NB4 (cell line): ENCODE results near the gene CCDC51.

Source experiments
- DNase-seq: peaks from one replicate; pipeline ENCODE4 v3.0.0; 2010; ENCODE audit warnings: low read depth
- H3K4me3 ChIP-seq: one replicate; pipeline ENCODE4 v1.5.1; 2011; ENCODE audit warnings: mild to moderate bottlenecking, low read depth, low read length, moderate library complexity
- MYC ChIP-seq: IDR thresholded peaks from 2 replicates; pipeline ENCODE4 v1.6.1; 2011; ENCODE audit warnings: low read depth, low read length
- POLR2A ChIP-seq: IDR thresholded peaks from 2 replicates; pipeline ENCODE4 v1.6.1; 2011; ENCODE audit warnings: mild to moderate bottlenecking; ENCODE audit not compliant: insufficient read length; ENCODE audit errors: extremely low read depth
- TF ChIP-seq, protein P1 (sequence below): IDR thresholded peaks from 2 replicates; pipeline ENCODE4 v1.6.1; 2011; ENCODE audit warnings: low read depth, low read length
- TF ChIP-seq, protein P2 (sequence below): IDR thresholded peaks from one replicate; pipeline ENCODE4 v1.5.1; 2012; ENCODE audit warnings: low read depth, low read length

CCDC51 gene

DNA sequence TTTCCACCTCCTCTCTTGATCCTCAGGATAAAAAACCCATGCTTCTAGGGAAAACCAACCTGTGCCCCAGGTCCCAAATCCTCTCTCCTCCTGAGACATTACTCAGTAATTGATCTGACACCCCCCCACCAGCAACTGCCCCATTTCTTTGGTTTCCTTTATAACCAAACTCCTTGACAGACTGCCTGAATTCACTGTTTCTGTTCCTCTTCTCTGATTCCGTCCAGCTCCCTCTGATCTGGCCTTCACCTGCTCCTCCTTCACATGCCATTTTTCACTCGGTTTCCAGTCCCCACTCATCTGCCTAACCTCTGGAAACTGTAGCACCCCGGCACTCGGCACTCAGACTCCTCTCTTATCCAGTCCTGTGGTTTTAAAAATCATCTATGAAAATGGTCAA, 2.1 kb downstream of the CCDC51 start:
- no peak for DNase-seq
- no peak overlapping the region for H3K4me3 ChIP-seq
- TF ChIP-seq MYC (no peak), POLR2A (no peak)
- TF ChIP-seq, protein P1, sequence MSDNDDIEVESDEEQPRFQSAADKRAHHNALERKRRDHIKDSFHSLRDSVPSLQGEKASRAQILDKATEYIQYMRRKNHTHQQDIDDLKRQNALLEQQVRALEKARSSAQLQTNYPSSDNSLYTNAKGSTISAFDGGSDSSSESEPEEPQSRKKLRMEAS = no peak
- TF ChIP-seq, protein P2, sequence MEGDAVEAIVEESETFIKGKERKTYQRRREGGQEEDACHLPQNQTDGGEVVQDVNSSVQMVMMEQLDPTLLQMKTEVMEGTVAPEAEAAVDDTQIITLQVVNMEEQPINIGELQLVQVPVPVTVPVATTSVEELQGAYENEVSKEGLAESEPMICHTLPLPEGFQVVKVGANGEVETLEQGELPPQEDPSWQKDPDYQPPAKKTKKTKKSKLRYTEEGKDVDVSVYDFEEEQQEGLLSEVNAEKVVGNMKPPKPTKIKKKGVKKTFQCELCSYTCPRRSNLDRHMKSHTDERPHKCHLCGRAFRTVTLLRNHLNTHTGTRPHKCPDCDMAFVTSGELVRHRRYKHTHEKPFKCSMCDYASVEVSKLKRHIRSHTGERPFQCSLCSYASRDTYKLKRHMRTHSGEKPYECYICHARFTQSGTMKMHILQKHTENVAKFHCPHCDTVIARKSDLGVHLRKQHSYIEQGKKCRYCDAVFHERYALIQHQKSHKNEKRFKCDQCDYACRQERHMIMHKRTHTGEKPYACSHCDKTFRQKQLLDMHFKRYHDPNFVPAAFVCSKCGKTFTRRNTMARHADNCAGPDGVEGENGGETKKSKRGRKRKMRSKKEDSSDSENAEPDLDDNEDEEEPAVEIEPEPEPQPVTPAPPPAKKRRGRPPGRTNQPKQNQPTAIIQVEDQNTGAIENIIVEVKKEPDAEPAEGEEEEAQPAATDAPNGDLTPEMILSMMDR = no peak

DNA sequence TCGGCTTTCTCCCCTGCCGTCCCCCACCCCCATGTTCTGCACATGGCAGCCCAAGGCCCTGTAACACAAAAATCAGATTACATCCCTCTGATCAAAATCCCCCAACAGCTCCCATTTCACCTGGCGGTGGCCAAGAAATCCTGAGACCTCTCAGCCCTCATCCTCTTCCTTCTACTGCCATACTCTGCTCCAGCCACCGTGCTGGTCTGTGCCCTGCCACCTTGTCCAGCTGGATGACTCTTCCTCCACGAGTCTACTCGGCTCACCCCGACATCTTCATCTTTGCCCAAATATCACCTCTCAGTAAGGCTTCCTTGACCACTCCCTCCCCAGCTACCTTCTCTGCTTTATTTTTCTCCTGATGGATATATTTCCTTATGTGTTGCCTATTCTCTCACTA, 3.1 kb downstream of the CCDC51 start:
- TF ChIP-seq MYC (no peak), POLR2A (no peak)
- TF ChIP-seq, protein P2 = no peak
- no peak overlapping the region for H3K4me3 ChIP-seq
- DNase-seq = no peak

DNA sequence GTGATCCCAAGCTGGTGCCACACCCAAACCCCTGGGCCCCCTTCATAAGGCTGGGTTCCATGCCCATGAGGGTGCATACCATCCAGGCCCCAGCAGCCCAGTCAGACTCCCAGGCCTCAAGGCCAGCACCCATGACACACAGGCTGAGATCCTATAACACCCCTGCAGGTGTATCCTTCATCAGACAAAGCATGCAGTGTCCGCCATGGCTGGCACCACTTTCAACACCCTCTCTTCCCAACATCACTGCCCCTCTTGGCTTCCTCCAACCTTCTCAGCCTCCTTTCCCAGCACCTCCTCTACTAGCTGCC, 3.5 kb downstream of the CCDC51 start:
- no peak overlapping the region for H3K4me3 ChIP-seq
- TF ChIP-seq, protein P1 = no peak
- TF ChIP-seq, protein P2 = no peak
- TF ChIP-seq MYC (no peak), POLR2A (no peak)
- DNase-seq = no peak

DNA sequence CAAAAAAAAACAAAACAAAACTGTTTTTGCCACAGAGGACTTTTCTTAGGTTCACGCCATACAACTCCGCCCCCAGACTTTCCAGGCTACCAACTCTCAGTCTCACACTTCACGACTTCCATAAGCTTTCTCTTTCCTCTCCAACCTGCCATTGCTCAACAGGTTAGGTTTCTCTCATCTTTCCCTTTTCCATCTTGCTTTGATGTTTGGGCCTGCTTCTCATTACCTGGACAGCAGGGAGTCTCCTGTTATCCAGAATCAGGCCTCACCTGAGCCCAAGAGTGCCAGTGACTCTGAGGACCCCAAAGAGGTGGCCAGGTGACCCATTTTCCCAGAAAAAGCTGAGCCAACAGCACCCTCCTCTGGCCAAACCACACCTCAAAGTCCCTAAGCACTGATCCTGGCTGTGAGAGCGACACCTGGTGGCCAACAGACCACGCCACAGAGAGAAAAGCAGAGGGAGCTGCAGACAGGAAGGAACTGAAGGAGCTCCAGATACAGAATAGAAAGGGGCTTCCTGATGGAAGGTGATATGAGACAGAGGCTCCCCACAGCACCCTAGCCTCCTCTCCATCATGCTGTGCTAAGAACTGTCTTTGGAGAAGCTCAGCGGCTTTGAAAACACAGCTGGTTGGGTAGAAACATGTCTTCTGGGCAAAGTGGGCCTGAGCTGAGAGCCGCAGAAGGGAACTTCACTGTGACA, 4.0 kb downstream of the CCDC51 start:
- DNase-seq = peak; percentile 85
- H3K4me3 ChIP-seq = no peak overlapping the region
- TF ChIP-seq, protein P1 = peak; percentile 59
- TF ChIP-seq MYC (peak; percentile 38; the same call in 1 of the 2 replicates), POLR2A (no peak)
- TF ChIP-seq, protein P2 = peak; percentile 99

DNA sequence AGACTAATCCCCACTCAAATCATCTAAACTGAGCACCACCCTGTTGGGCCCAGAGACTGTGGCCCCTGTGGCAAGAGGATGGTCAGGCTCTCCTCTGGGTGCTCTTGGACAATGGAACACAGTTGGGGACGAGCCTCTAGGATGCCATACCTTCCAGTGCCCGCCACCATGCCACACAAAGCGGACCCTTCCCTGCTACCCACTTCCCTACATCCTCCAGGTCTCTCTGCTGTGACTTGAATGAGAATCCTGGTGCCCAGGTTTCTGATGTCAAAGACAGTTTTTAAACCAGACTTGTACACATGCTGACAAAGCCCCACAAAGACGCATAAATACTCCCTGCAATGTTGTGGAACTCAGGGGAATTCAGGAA, 4.7 kb downstream of the CCDC51 start:
- DNase-seq = no peak
- H3K4me3 ChIP-seq = no peak overlapping the region
- no peak for TF ChIP-seq POLR2A
- TF ChIP-seq, protein P2 = no peak

DNA sequence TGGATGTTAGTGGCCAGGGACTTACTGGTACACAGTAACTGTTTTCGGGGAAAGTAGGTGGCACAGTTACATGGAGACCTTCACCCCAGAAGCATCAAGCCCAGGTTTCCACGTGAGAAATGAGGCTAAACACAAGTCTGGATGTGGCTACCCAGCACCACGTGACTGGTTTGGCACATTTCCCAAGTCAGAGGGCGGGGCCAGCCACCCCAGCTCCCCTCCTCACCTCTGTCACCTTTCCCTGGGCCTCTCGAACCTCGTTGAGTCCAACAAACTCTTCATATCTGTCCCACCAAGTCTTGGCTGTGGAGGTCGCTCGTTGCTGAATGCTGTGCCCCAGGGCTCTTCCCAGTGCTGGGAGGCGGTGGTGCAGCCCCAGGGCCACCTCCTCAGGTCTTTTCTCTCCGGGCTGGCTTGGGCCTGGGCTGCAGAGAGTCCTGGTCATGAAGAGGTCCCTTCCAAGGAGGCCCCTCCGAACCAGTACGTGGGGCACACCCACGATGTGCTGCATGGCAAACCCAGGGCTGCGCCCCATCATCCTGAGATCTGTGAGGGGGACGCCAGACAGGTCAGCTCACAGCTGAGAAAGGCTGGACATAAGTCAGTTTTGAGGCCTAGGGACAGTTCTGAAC, 5.2 kb downstream of the CCDC51 start:
- TF ChIP-seq, protein P1 = no peak
- TF ChIP-seq, protein P2 = no peak
- TF ChIP-seq MYC (no peak), POLR2A (no peak)
- no peak for DNase-seq
- no peak overlapping the region for H3K4me3 ChIP-seq
